Measurements from ENCODE around the gene LRP1B.

DNA sequence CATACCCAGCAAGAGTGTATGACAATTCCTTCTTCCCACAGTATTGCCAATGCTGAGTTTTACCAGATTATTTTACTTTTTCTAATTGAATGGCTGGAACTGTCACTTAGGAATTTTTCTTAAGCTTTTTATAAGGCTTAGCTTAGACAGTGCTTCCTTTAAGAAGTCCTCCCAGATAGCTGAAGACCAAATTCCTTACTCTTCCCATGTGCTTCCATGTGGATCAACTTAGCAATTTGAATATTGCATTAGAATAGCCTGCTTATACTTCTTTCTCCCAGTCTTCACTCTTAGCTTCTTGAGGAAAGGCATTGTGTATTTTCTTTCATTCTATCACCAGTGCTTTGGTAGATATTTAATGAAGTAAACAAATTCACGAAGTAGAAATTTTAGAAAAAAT, 1144.4 kb downstream of the LRP1B start:
- TF ChIP-seq CTCF (IDR thresholded peaks at IDR 0.05) (no peak), POLR2AphosphoS5 (IDR thresholded peaks at IDR 0.05) (no peak), POLR2A (IDR thresholded peaks at IDR 0.05) (no peak)
